HG03066 (cell line): Measurements from ENCODE around the gene RAP1GAP2.
"Not testable (repeated sequence)": the region's sequence is repeated elsewhere in the genome, so short reads cannot be mapped to it uniquely, and the experiment has no call there.

Source experiments
- ATAC-seq: cut with Tn5 transposase; IDR thresholded peaks from one replicate; pipeline ENCODE4 v1.9.1; 2021; ENCODE audit warnings: low read depth; ENCODE audit not compliant: unreplicated experiment

RAP1GAP2 gene

DNA sequence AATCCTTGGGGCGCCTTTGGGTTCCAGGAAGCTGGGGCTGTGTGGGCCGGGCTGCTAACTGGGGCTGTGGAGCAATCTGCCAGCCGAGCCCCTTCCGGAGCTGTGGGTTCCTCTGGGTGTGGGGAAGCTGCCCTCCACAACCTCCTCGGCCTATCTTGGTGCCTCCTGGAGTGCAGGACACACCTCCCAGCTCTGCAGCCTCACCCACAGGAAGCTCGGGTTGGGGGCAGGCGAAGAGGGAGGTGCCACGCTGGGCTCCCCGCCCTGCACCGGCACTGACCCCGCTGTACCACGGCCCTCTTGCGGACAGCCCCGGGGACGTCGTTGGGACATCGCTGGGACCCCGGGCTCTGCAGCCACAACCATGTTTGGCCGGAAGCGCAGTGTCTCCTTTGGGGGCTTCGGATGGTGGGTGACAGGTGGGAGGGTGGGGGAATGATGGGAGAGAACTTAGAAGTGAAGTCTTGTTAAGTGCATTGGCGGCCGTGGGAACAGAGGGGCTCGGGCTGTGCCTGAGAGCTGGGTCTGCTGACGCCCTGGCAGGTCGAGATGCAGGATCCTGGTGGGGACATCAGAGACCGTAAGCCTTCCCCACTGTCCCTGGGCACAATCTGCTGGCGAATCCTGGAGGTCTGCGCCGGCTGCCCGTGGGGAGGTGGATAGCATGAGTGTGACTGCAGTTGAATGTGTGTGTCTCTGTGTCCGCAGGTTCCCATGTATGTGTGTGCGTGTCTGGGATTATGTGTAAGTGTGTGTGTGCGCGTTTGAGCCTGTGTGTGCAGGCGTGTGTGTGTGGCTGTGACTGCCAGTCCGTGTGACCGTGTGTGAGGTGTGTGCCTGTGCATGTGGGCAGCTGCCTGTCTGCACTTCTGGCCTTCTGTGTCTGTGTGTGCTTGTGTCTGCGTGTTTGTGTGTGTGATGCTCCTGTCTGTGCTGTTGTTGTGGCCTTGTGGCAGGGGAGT is at the start of gene RAP1GAP2:
RAP1GAP2 (plus strand) TSS at position 275 of the 962 bp plus-strand sequence; CDS start at position 365, 90 bp downstream.
- ATAC-seq, result no peak

DNA sequence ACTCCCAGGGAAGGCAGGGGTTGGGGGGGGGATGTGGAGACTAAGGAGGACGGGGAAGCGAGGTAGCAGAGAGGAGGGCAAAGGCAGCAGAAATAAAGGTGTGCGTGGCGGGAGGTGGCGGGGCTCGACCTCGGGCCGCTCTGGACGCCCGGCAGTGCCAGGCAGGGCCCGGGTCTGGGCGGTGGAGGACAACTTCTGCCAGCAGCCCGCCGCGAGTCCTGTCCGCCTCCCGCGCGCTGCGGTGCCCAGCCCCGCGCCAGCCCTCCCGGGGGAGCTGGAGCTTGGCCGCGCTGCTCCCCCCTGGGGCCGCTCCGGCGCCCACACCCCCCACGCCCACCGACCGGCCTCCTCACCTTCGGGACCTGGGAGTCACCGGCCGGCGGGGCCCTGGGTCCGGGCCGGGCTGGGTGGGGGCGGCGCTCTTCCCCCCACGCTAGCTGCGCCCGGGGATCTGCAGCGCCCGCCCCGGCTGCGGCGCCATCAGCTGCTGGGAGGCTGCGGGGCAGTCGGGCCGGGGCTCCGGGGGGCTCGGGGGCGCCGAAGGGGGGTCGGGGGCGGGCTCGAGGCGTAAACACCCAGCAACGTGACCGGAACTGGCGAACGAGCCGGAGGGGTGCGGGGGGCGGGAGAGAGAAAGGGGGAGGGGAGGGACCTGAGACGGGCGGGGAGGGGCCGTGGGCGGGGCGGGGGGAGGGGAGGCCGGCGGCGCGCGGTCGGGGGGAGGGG is 47.0 kb upstream of the RAP1GAP2 start, which contains the start of gene CCDC92B:
CCDC92B (minus strand) TSS at position 595 of the 726 bp plus-strand sequence. CDS start 14,507 bp downstream, outside the sequence.
- ATAC-seq, result no peak

GRCh38 chr17:2749784-2750181 is 46.5 kb upstream of the RAP1GAP2 start:
- no peak for ATAC-seq

DNA sequence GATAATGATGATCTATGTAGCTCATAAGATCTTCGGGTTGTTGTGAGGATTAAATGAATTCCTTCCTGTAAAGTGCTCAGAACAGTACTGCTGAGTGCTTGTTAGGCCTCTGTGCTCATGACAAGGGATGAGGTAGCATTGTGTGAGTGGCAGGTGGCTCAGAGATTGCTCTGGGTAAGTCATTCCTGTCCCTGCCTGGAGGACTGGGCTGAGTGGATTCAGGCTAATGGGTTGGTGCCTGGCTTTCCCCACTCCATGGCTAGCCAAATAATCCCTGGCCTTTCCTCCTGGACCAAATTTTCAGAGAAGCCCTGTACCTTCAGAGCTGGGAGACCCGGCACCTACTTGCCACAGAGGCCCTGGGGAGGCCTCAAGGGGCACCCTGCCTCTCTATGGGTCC is 45.5 kb upstream of the RAP1GAP2 start:
- no peak for ATAC-seq

- ATAC-seq, result no peak
Observed at GRCh38 chr17:2751491-2751890, 44.7 kb upstream of the RAP1GAP2 start.

GRCh38 chr17:2755891-2756724 is 40.1 kb upstream of the RAP1GAP2 start:
- ATAC-seq, result no peak

DNA sequence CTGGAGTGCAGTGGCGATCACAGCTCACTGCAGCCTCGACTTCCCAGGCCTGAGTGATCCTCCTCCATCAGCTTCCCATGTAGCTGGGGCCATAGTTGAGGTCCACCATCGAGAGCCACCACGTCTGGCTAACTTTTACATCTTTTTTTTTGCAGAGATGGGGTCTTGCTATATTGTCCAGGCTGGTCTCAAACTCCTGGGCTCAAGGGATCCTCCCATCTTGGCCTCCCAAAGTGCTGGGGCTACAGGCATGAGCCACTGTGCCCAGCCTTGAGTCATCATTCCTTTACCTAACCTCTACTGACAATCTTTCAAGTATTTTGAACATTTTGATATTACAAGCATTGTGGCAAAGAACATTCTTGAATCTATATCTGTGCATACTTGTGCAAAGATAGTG is 37.4 kb upstream of the RAP1GAP2 start:
- no peak for ATAC-seq

GRCh38 chr17:2770129-2770528 is 26.1 kb upstream of the RAP1GAP2 start:
- ATAC-seq, result no peak

DNA sequence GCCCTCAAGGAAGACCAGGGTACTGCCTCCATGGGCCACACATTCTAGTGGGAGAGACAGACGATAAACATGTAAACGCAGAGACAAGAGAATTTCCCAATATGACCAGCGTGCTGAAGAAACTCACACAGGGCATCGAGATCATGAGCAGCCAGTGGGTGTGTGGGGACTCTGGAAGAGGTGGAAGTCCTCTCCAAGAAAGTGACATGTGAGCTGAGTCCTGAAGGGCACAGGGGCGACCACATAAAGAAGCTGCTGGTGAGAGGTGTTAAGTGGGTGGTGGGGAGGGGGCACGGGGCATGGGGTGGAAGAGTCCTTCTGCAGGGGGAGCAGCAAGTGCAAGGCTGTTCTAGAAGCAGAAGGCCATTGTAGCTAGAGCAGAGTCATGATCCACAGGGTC is 21.0 kb upstream of the RAP1GAP2 start:
- no peak for ATAC-seq

DNA sequence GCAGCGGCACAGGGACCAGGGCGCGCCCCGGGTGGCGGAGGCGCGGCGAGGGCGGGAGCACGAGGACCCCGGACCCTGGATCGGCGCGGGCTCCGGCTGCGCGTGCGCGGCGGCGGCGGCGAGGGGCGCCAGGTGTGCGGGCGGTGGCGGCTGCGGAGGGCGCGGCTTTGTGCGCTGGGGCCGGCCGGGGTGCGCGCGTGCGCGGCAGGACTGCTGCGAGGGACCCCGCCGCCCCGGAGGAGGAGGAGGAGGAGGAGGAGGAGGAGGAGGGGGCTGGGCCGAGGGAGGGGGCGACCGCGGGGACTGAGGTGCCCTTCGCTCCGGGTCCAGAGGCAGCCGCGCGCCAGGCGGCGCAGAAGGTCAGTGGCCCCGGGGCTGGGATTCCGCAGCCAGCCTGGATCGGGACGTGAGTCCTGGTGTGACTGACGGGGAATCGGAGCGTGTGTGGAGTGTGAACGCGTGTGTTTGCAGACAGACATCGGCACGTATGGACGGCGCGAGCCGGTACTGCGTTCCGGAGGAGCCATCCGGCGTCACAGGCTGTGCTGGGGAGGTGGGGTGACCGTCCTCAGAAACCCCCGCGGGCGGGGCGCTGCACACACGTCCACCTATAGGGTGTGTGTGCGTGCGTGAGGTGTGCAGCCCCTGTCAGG is 19.5 kb upstream of the RAP1GAP2 start:
- ATAC-seq, result no peak

- no peak for ATAC-seq
Observed at GRCh38 chr17:2777242-2777867, 18.9 kb upstream of the RAP1GAP2 start.

GRCh38 chr17:2778489-2778888 is 17.7 kb upstream of the RAP1GAP2 start:
- ATAC-seq, result no peak

GRCh38 chr17:2779545-2779944 is 16.7 kb upstream of the RAP1GAP2 start:
- ATAC-seq, result no peak

DNA sequence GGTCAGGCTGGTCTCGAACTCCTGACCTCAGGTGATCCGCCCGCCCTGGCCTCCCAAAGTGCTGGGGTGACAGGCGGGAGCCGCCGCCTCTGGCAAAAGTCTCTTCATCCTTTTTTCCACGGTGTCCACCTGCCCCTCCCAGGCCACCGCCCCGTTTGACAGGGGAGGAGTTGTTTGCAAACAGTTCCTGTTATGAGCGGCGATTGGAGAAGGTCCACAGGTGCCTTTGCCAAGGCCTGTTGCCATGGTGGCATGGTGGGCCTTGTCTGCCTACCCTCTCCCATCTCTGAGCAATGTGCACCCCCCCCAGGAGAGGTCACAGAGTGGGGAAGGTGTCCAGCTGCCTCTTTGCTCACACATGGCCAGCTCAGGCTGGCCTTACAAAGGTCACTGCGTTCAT is 16.0 kb upstream of the RAP1GAP2 start:
- no peak for ATAC-seq

DNA sequence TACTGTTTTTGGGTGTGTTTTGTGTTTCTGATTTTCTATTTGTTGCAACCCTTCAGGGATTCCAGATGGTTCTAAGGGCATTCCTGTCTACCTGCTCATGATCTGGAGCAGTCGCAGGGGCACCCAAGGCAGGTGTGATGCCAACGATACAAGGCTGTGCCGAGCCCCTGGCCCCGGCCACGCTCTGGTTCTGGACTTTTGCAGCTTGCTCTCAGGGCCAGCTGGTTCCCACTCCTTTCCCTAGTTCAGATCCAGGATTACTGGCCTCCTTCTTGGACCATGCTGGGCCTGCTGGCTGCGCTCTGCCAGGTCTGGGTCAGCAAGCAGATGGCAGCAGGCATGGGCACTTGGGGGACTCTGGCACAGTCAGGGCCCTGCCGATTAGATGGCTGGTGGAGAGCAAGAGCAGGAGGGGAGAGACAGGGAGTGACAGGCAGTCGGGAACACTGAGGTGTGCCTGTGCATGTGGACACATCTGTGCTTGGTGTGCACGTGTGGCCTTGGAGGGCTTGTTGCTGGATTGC is 15.2 kb upstream of the RAP1GAP2 start:
- ATAC-seq, result no peak

GRCh38 chr17:2781598-2781997 is 14.6 kb upstream of the RAP1GAP2 start:
- not testable (repeated sequence) for ATAC-seq

DNA sequence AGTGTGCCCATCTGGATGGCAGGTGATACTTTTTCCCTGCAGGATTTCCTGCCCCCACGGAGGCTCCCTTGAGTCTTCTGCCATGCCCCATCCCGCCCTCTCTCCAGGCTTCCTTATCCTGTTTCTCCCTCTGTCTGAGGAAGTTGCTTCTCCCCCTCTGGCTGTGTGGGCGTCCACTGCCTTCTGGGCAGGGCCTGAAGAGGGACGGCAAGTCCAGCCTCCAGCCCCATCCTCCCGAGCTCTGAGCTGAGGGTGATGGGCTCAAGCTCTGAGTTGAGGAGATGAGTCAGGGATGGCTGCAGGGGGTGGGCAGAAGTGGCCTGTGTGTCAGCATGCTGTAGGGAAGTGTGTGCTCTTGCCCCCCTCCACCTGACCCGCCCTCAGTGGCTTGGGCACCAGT is 14.2 kb upstream of the RAP1GAP2 start:
- no peak for ATAC-seq

GRCh38 chr17:2783310-2784030 is 12.8 kb upstream of the RAP1GAP2 start:
- no peak for ATAC-seq

GRCh38 chr17:2784864-2785263 is 11.4 kb upstream of the RAP1GAP2 start:
- no peak for ATAC-seq
